Loucy (cell line): ENCODE measurements around the gene COLGALT1.

Experiments used
- H2AFZ ChIP-seq: fragments of 200-600 bp; sonication (generic); 2 replicates; pipeline ENCODE4 v1.6.0; 2016; ENCODE audit warnings: antibody characterized with exemption, mild to moderate bottlenecking, low read length, moderate library complexity
- H3F3A ChIP-seq: fragments of 200-600 bp; 2 replicates; pipeline ENCODE4 v1.6.0; 2016; ENCODE audit warnings: antibody characterized with exemption, low read depth, mild to moderate bottlenecking
- H3K27me3 ChIP-seq: fragments of 200-600 bp; sonication (generic); 2 replicates; pipeline ENCODE4 v1.6.1; 2014; ENCODE audit warnings: low read length, mild to moderate bottlenecking; ENCODE audit not compliant: insufficient read depth, poor library complexity, severe bottlenecking
- H3K36me3 ChIP-seq: fragments of 200-600 bp; sonication (generic); 2 replicates; pipeline ENCODE4 v1.6.1; 2016; ENCODE audit warnings: low read length; ENCODE audit not compliant: insufficient read depth
- H3K4me1 ChIP-seq: fragments of 200-600 bp; sonication (generic); 2 replicates; pipeline ENCODE4 v1.5.1; 2014; ENCODE audit warnings: low read length, mild to moderate bottlenecking; ENCODE audit not compliant: insufficient read depth, poor library complexity, severe bottlenecking
- H3K4me2 ChIP-seq: fragments of 200-600 bp; sonication (generic); 2 replicates; pipeline ENCODE4 v1.6.0; 2014; ENCODE audit warnings: antibody characterized with exemption, low read length, low read depth, mild to moderate bottlenecking; ENCODE audit not compliant: poor library complexity, severe bottlenecking
- H3K4me3 ChIP-seq: fragments of 200-600 bp; sonication (generic); 2 replicates; pipeline ENCODE4 v1.5.1; 2014; ENCODE audit warnings: low read length, mild to moderate bottlenecking, mixed read lengths; ENCODE audit not compliant: poor library complexity, severe bottlenecking
- H3K79me2 ChIP-seq: fragments of 200-600 bp; sonication (generic); 2 replicates; pipeline ENCODE4 v1.6.1; 2014; ENCODE audit warnings: low read length; ENCODE audit not compliant: insufficient read depth
- H3K9ac ChIP-seq: fragments of 200-600 bp; sonication (generic); 2 replicates; pipeline ENCODE4 v1.6.0; 2014; ENCODE audit warnings: mild to moderate bottlenecking, low read depth, low read length, moderate library complexity; ENCODE audit not compliant: poor library complexity, severe bottlenecking
- H3K9me2 ChIP-seq: fragments of 200-600 bp; sonication (generic); replicated peaks from 2 replicates; pipeline ENCODE4 v1.6.1; 2016; ENCODE audit warnings: low read depth, low read length, mixed read lengths
- H3K9me3 ChIP-seq: fragments of 200-600 bp; sonication (generic); 2 replicates; pipeline ENCODE4 v1.6.1; 2014; ENCODE audit warnings: mild to moderate bottlenecking, antibody characterized with exemption, low read length, low read depth; ENCODE audit not compliant: insufficient read depth
- H4K20me1 ChIP-seq: fragments of 200-600 bp; sonication (generic); 2 replicates; pipeline ENCODE4 v1.6.0; 2014; ENCODE audit warnings: antibody characterized with exemption, low read length, mild to moderate bottlenecking; ENCODE audit not compliant: insufficient read depth, poor library complexity, severe bottlenecking
- EZH2phosphoT487 ChIP-seq: fragments of 200-600 bp; IDR thresholded peaks from 2 replicates; pipeline ENCODE4 v1.6.1; 2018; ENCODE audit warnings: antibody characterized with exemption, mild to moderate bottlenecking, moderate library complexity, borderline replicate concordance
- TF ChIP-seq, protein P1 (sequence below): fragments of 200-600 bp; sonication (generic); conservative IDR thresholded peaks from 2 replicates; pipeline ENCODE4 v1.5.1; 2014; ENCODE audit warnings: mild to moderate bottlenecking, antibody characterized with exemption, low read length

Gene COLGALT1

DNA sequence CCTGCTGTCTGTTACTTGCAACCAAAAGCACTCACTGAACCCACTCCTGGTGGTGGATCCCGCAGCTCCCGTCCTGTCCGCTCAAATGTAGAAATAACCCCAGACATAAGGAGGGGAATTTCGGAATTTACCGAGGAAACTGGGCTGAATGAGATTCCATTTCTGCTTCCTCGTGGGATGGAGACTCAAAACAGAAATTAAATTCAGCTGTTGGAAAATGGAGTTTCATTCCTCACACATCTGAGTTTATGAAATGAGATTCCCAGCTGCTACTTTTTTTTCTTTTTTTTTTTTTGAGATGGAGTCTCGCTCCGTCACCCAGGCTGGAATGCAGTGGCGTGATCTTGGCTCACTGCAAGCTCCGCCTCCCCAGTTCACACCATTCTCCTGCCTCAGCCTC is 44.3 kb downstream of the COLGALT1 start:
- Histone ChIP-seq H3K79me2 (no peaks in the 10 kb centered on the region), H3K36me3 (no peaks in the 10 kb centered on the region), H2AFZ (no peak overlapping the region), H3K9me3 (no peaks in the 10 kb centered on the region), H3F3A (no peaks in the 10 kb centered on the region), H3K27me3 (no peaks in the 10 kb centered on the region), H3K4me3 (no peak overlapping the region), H3K4me2 (no peak overlapping the region), H3K9me2 (no peaks in the 10 kb centered on the region), H3K4me1 (no peaks in the 10 kb centered on the region), H3K9ac (no peak overlapping the region), H4K20me1 (no peaks in the 10 kb centered on the region)
- TF ChIP-seq, protein P1, sequence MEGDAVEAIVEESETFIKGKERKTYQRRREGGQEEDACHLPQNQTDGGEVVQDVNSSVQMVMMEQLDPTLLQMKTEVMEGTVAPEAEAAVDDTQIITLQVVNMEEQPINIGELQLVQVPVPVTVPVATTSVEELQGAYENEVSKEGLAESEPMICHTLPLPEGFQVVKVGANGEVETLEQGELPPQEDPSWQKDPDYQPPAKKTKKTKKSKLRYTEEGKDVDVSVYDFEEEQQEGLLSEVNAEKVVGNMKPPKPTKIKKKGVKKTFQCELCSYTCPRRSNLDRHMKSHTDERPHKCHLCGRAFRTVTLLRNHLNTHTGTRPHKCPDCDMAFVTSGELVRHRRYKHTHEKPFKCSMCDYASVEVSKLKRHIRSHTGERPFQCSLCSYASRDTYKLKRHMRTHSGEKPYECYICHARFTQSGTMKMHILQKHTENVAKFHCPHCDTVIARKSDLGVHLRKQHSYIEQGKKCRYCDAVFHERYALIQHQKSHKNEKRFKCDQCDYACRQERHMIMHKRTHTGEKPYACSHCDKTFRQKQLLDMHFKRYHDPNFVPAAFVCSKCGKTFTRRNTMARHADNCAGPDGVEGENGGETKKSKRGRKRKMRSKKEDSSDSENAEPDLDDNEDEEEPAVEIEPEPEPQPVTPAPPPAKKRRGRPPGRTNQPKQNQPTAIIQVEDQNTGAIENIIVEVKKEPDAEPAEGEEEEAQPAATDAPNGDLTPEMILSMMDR: no peak
- no peak for TF ChIP-seq EZH2phosphoT487

DNA sequence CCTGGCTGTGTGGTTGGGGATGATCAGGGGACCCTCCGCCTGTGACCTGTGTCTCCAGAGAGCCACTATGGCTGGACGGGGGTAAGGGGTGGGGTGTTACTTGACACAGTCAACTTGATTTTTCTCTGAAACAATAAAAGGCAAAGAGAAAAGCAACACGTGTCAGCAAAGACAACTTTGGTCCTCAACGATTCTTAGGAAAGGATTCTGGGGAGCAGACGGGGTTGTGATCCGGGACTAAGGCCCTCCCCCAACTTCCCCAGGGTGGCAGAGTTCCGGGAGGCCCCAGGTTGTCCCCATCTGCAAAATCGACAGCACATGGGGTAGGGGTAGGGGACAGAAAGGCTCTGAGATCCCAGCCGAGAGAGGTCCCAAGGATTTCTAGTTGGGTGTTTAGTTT is 46.2 kb downstream of the COLGALT1 start:
- no peak overlapping the region for H3K9ac ChIP-seq
- TF ChIP-seq, protein P1: no peak
- TF ChIP-seq EZH2phosphoT487: no peak
- no peak overlapping the region for H3K4me3 ChIP-seq
- H3K79me2 ChIP-seq: no peaks in the 10 kb centered on the region
- H3K36me3 ChIP-seq: no peaks in the 10 kb centered on the region
- H2AFZ ChIP-seq: peak overlapping the region; percentile 12; the same call in 1 of the 2 replicates
- no peaks in the 10 kb centered on the region for H3K4me1 ChIP-seq
- no peaks in the 10 kb centered on the region for H3F3A ChIP-seq
- no peaks in the 10 kb centered on the region for H4K20me1 ChIP-seq
- H3K4me2 ChIP-seq: no peak overlapping the region
- no peaks in the 10 kb centered on the region for H3K9me2 ChIP-seq
- H3K9me3 ChIP-seq: no peaks in the 10 kb centered on the region
- no peaks in the 10 kb centered on the region for H3K27me3 ChIP-seq

DNA sequence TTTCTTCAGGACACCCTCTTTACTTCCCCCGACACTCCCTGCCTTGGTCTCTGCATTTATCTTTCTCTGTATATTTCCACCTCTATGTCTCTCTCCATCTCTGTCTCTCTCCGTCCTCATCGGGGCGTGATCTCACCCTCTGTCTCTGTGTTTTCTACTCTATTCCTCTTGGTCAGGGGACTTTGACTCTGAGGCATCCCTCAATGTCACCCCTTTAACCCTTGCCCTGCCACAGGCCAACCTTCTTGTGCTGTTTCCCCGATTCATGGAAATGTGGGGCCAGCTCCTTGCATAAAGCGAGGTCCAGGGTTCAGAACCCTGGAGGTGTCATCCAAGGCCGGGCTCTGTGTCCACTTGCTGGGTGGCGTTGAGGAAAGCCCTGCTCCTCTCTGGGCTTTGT is 46.8 kb downstream of the COLGALT1 start:
- TF ChIP-seq, protein P1: no peak
- TF ChIP-seq EZH2phosphoT487: no peak
- Histone ChIP-seq H3K4me2 (no peak overlapping the region), H2AFZ (no peak overlapping the region), H3K36me3 (no peaks in the 10 kb centered on the region), H3K9ac (no peak overlapping the region), H3K79me2 (no peaks in the 10 kb centered on the region), H4K20me1 (no peaks in the 10 kb centered on the region), H3K9me3 (no peaks in the 10 kb centered on the region), H3K4me1 (no peaks in the 10 kb centered on the region), H3K27me3 (no peaks in the 10 kb centered on the region), H3K4me3 (no peak overlapping the region), H3F3A (no peaks in the 10 kb centered on the region), H3K9me2 (no peaks in the 10 kb centered on the region)
